Measurements from ENCODE around the gene KRT78. TPM values are rescaled to one million over a fixed set of nuclear protein-coding genes. Genes with fewer than 3 reads are reported as not detected.

Gene KRT78
- total RNA-seq, 2 experiments from 2014 or later = not detected

- Histone ChIP-seq H3K36me3 (ENCODE audit: insufficient read depth, low read length) (no peaks in the 10 kb centered on the region), H4K20me1 (ENCODE audit: insufficient read depth, low read length) (no peaks in the 10 kb centered on the region), H3K4me1 (ENCODE audit: insufficient read depth, low read length, poor library complexity, severe bottlenecking) (no peaks in the 10 kb centered on the region), H3K4me3 (ENCODE audit: low read depth, low read length, poor library complexity, severe bottlenecking) (no peak overlapping the region), H3K9me2 (ENCODE audit: insufficient read depth, low read length) (no peaks in the 10 kb centered on the region), H2AFZ (ENCODE audit: low read length) (no peak overlapping the region), H3K27ac (ENCODE audit: low read depth, low read length, poor library complexity, severe bottlenecking) (no peak overlapping the region), H3K79me2 (ENCODE audit: insufficient read depth, low read depth, low read length) (no peaks in the 10 kb centered on the region), H3K4me2 (ENCODE audit: low read length) (no peak overlapping the region), H3K9me3 (ENCODE audit: low read length) (no peaks in the 10 kb centered on the region)
- TF ChIP-seq EZH2phosphoT487 (IDR thresholded peaks at IDR 0.05; ENCODE audit: borderline replicate concordance, low read depth, low read length) = no peak
- no peak for TF ChIP-seq CTCF (conservative IDR thresholded peaks at IDR 0.05; ENCODE audit: low read length)
- ChIA-PET CTCF (ENCODE audit: unreplicated experiment) (no interaction called here), POLR2A (no interaction called here)
- no TSS peak for BruUV-seq (replicated peaks)
- intact Hi-C loops (cut with micrococcal nuclease; ENCODE audit: unreplicated experiment) = no loop called here
- no peak for DNase-seq (ENCODE audit: low spot score)
Observed at GRCh38 chr12:52837413-52837741, 11.4 kb downstream of the KRT78 start.

GRCh38 chr12:52836491-52837412 is 12.0 kb downstream of the KRT78 start:
- Histone ChIP-seq H3K4me3 (ENCODE audit: low read depth, low read length, poor library complexity, severe bottlenecking) (no peak overlapping the region), H3K79me2 (ENCODE audit: insufficient read depth, low read depth, low read length) (no peaks in the 10 kb centered on the region), H3K9me3 (ENCODE audit: low read length) (no peaks in the 10 kb centered on the region), H2AFZ (ENCODE audit: low read length) (no peak overlapping the region), H3K4me1 (ENCODE audit: insufficient read depth, low read length, poor library complexity, severe bottlenecking) (no peaks in the 10 kb centered on the region), H4K20me1 (ENCODE audit: insufficient read depth, low read length) (no peaks in the 10 kb centered on the region), H3K4me2 (ENCODE audit: low read length) (no peak overlapping the region), H3K9me2 (ENCODE audit: insufficient read depth, low read length) (no peaks in the 10 kb centered on the region), H3K27ac (ENCODE audit: low read depth, low read length, poor library complexity, severe bottlenecking) (no peak overlapping the region), H3K36me3 (ENCODE audit: insufficient read depth, low read length) (no peaks in the 10 kb centered on the region)
- ChIA-PET POLR2A (no interaction called here), CTCF (ENCODE audit: unreplicated experiment) (interaction anchor here (0.6 kb wide), 1 partner anchor 25 kb away, joined by 3 read pairs; no protein-coding TSS in a partner anchor)
- intact Hi-C loops (cut with micrococcal nuclease; ENCODE audit: unreplicated experiment) = no loop called here
- no peak for DNase-seq (ENCODE audit: low spot score)
- no TSS peak for BruUV-seq (replicated peaks)
- TF ChIP-seq EZH2phosphoT487 (IDR thresholded peaks at IDR 0.05; ENCODE audit: borderline replicate concordance, low read depth, low read length) (no peak), CTCF (conservative IDR thresholded peaks at IDR 0.05; ENCODE audit: low read length) (no peak)

- no peaks in the 10 kb centered on the region for H3K79me2 ChIP-seq (ENCODE audit: insufficient read depth, low read depth, low read length)
- no peak overlapping the region for H3K4me2 ChIP-seq (ENCODE audit: low read length)
- H2AFZ ChIP-seq (ENCODE audit: low read length) = no peak overlapping the region
- intact Hi-C loops (cut with micrococcal nuclease; ENCODE audit: unreplicated experiment) = no loop called here
- H3K9me3 ChIP-seq (ENCODE audit: low read length) = no peaks in the 10 kb centered on the region
- no peaks in the 10 kb centered on the region for H4K20me1 ChIP-seq (ENCODE audit: insufficient read depth, low read length)
- BruUV-seq (replicated peaks) = no TSS peak
- no peak overlapping the region for H3K4me3 ChIP-seq (ENCODE audit: low read depth, low read length, poor library complexity, severe bottlenecking)
- ChIA-PET CTCF (ENCODE audit: unreplicated experiment) (interaction anchor here (0.6 kb wide), 1 partner anchor 26 kb away, joined by 3 read pairs; no protein-coding TSS in a partner anchor), POLR2A (no interaction called here)
- no peaks in the 10 kb centered on the region for H3K36me3 ChIP-seq (ENCODE audit: insufficient read depth, low read length)
- no peak for TF ChIP-seq EZH2phosphoT487 (IDR thresholded peaks at IDR 0.05; ENCODE audit: borderline replicate concordance, low read depth, low read length)
- no peak for TF ChIP-seq CTCF (conservative IDR thresholded peaks at IDR 0.05; ENCODE audit: low read length)
- no peaks in the 10 kb centered on the region for H3K4me1 ChIP-seq (ENCODE audit: insufficient read depth, low read length, poor library complexity, severe bottlenecking)
- no peaks in the 10 kb centered on the region for H3K9me2 ChIP-seq (ENCODE audit: insufficient read depth, low read length)
- no peak for DNase-seq (ENCODE audit: low spot score)
- H3K27ac ChIP-seq (ENCODE audit: low read depth, low read length, poor library complexity, severe bottlenecking) = no peak overlapping the region
Observed at GRCh38 chr12:52836042-52836466, 12.7 kb downstream of the KRT78 start.
